ENCODE results near the gene NAV3. TPM values are rescaled to one million over a fixed set of nuclear protein-coding genes. Genes with fewer than 3 reads are reported as not detected.

Gene NAV3
- total RNA-seq, 1 experiment from 2014 or later: 3.0 TPM

GRCh38 chr12:77932216-77932615, 101.5 kb downstream of the NAV3 start:
- Histone ChIP-seq H3K27me3 (ENCODE audit: insufficient read depth, low read length) (no peaks in the 10 kb centered on the region), H4K20me1 (ENCODE audit: control insufficient read depth, insufficient read depth, insufficient read length) (no peaks in the 10 kb centered on the region), H4K5ac (ENCODE audit: insufficient read length, low read depth, low read length) (no peak overlapping the region), H3K9ac (ENCODE audit: extremely low read depth, insufficient read length, low read length) (no peak overlapping the region), H4K8ac (replicated peaks; ENCODE audit: insufficient read length, low read depth, low read length) (no peak overlapping the region), H3K23me2 (ENCODE audit: insufficient read length, low read depth, low read length, poor library complexity, severe bottlenecking) (no peaks in the 10 kb centered on the region), H3K9me3 (ENCODE audit: control insufficient read depth, low read depth, low read length) (no peaks in the 10 kb centered on the region), H2BK12ac (ENCODE audit: insufficient read length, low read depth, low read length) (no peak overlapping the region), H2AFZ (ENCODE audit: low read length) (no peak overlapping the region), H3K79me2 (ENCODE audit: insufficient read depth, low read length) (no peaks in the 10 kb centered on the region), H2BK5ac (ENCODE audit: insufficient read length, low read length) (no peak overlapping the region), H2AK5ac (ENCODE audit: insufficient read length, low read length) (no peak overlapping the region), H2BK120ac (ENCODE audit: low read depth, low read length, poor library complexity, severe bottlenecking) (no peak overlapping the region), H2BK20ac (ENCODE audit: low read depth, low read length, poor library complexity, severe bottlenecking) (no peak overlapping the region), H2BK15ac (ENCODE audit: low read depth, low read length) (no peak overlapping the region), H3K18ac (ENCODE audit: insufficient read length, low read depth, low read length) (no peak overlapping the region), H3K56ac (ENCODE audit: insufficient read length, low read depth, low read length) (no peak overlapping the region), H3K4me2 (ENCODE audit: insufficient read depth, insufficient read length, low read length) (no peak overlapping the region), H3K79me1 (ENCODE audit: insufficient read depth, low read depth, low read length, poor library complexity, severe bottlenecking) (no peaks in the 10 kb centered on the region), H3K4ac (ENCODE audit: low read depth, low read length) (no peak overlapping the region), H3K27ac (ENCODE audit: insufficient read length, low read depth, low read length) (no peak overlapping the region), H4K91ac (ENCODE audit: insufficient read length, low read depth, low read length) (no peak overlapping the region), H3K4me1 (ENCODE audit: insufficient read depth, low read length) (no peaks in the 10 kb centered on the region), H3K23ac (ENCODE audit: insufficient read length, low read depth, low read length) (no peak overlapping the region), H3T11ph (ENCODE audit: low read length) (no peak overlapping the region), H3K14ac (ENCODE audit: insufficient read depth, low read length) (no peak overlapping the region)
- no CpG with 5 or more reads among the region's 2 CpGs for WGBS (ENCODE audit: extremely low coverage, insufficient read length, low lambda C conversion rate)
- Mint-ChIP-seq H3K36me3 (ENCODE audit: insufficient read depth in 1 of 3, low read depth in 3 of 3) (no peaks in the 10 kb centered on the region), H3K4me1 (no peaks in the 10 kb centered on the region), H3K27me3 (ENCODE audit: low read depth) (no peaks in the 10 kb centered on the region), H3K4me3 (no peak overlapping the region), H3K27ac (no peak overlapping the region), H3K9me3 (no peaks in the 10 kb centered on the region)
- peak; percentile 61 for TF ChIP-seq CTCF (conservative IDR thresholded peaks at IDR 0.05)
- peak; percentile 36 for DNase-seq
